ENCODE data around the gene CNTN1.

Gene CNTN1

GRCh38 chr12:40646911-40647310 lies 45.3 kb upstream of the CNTN1 start:
- in situ Hi-C loops (cut with HindIII; ENCODE audit: low sequenced_read_pairs), result no loop called here
- no peak overlapping the region for H3K4me3 ChIP-seq (ENCODE audit: low read depth, low read length)
- TF ChIP-seq CTCF (IDR thresholded peaks at IDR 0.05; ENCODE audit: low read depth, low read length), result no peak
- DNase-seq (ENCODE audit: low read depth, low spot score), result no peak

GRCh38 chr12:40647651-40648050 lies 44.6 kb upstream of the CNTN1 start:
- H3K4me3 ChIP-seq (ENCODE audit: low read depth, low read length), result no peak overlapping the region
- DNase-seq (ENCODE audit: low read depth, low spot score), result no peak
- TF ChIP-seq CTCF (IDR thresholded peaks at IDR 0.05; ENCODE audit: low read depth, low read length), result no peak
- in situ Hi-C loops (cut with HindIII; ENCODE audit: low sequenced_read_pairs), result no loop called here

- H3K4me3 ChIP-seq (ENCODE audit: low read depth, low read length), result no peak overlapping the region
- in situ Hi-C loops (cut with HindIII; ENCODE audit: low sequenced_read_pairs), result no loop called here
- TF ChIP-seq CTCF (IDR thresholded peaks at IDR 0.05; ENCODE audit: low read depth, low read length), result no peak
- DNase-seq (ENCODE audit: low read depth, low spot score), result no peak
These were observed 43.7 kb upstream of the CNTN1 start for GRCh38 chr12:40648519-40648918.

GRCh38 chr12:40650038-40650704 lies 42.1 kb upstream of the CNTN1 start:
- DNase-seq (ENCODE audit: low read depth, low spot score), result no peak
- in situ Hi-C loops (cut with HindIII; ENCODE audit: low sequenced_read_pairs), result no loop called here
- H3K4me3 ChIP-seq (ENCODE audit: low read depth, low read length), result no peak overlapping the region
- TF ChIP-seq CTCF (IDR thresholded peaks at IDR 0.05; ENCODE audit: low read depth, low read length), result no peak

- TF ChIP-seq CTCF (IDR thresholded peaks at IDR 0.05; ENCODE audit: low read depth, low read length), result no peak
- no peak overlapping the region for H3K4me3 ChIP-seq (ENCODE audit: low read depth, low read length)
- in situ Hi-C loops (cut with HindIII; ENCODE audit: low sequenced_read_pairs), result no loop called here
- DNase-seq (ENCODE audit: low read depth, low spot score), result no peak
These were observed 36.8 kb upstream of the CNTN1 start for GRCh38 chr12:40655451-40655850.

- no peak for TF ChIP-seq CTCF (IDR thresholded peaks at IDR 0.05; ENCODE audit: low read depth, low read length)
- in situ Hi-C loops (cut with HindIII; ENCODE audit: low sequenced_read_pairs), result no loop called here
These were observed 29.9 kb upstream of the CNTN1 start for GRCh38 chr12:40662366-40662765.

More at GRCh38 chr12:40662366-40662765, 29.9 kb upstream of the CNTN1 start:
- no peak overlapping the region for H3K4me3 ChIP-seq (ENCODE audit: low read depth, low read length)
- DNase-seq (ENCODE audit: low read depth, low spot score), result no peak

Measured in astrocyte of the spinal cord (primary cell).